NCI-H128 (cell line): ENCODE measurements around the gene STX7.

ENCODE experiments used
- DNase-seq: peaks from one replicate; lab custom pipeline; 2025; ENCODE audit not compliant: unreplicated experiment; lab: John Stamatoyannopoulos, UW

The STX7 gene

DNA sequence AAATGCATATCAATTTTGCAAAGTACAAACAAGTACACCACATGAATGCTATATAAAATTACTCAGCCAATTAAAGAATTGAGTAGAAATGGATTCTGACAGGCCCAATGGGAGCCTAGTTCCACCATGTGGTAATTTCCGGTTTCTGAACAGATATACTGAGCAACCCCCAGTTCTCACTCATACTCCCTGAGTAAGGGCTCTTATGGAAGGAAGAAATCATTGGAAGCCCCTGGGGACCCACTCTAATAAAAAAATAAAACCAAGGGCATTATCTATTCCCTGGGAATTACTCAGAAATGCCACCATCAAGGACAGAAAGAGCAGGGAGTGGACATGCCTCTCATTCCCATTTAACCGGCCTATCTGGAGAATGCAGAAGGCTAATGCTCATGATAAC is 34.6 kb downstream of the STX7 start:
- DNase-seq, result no peak

DNA sequence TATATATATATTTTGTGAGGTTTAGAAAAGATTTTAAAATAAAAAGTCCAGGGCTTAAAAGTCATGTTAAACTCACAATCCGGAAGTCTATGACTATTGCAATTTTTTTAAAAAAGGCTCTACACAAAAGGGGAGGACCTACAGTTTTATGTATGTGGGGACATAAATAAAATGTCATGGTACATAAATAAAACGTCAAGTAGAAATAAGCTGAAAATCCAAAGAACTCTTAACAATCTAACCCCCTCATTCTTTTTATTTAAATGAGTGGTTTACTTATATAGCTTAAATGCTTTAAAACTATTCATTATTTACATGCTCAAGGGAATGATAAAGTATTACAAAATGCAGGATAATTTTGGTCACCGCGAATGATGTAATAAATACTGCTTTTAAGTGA is 36.2 kb downstream of the STX7 start:
- DNase-seq, result no peak

DNA sequence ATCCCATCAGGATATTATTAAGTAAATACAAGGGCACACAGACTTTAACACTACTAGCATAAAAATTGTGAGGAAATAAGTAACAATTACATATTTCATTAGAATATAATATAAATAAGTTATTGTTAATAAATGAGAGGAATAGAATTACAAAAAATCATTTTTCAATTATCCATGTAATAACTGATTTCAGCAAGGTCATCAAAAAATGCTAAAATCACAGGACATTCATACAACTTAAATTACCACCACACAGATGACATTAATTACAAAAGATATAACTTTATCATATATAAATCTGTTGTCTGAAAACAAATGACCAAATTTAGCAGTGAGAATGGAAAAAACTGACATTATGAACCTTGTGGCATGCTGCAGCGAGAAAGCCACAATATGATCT is 37.0 kb downstream of the STX7 start:
- DNase-seq, result no peak

DNA sequence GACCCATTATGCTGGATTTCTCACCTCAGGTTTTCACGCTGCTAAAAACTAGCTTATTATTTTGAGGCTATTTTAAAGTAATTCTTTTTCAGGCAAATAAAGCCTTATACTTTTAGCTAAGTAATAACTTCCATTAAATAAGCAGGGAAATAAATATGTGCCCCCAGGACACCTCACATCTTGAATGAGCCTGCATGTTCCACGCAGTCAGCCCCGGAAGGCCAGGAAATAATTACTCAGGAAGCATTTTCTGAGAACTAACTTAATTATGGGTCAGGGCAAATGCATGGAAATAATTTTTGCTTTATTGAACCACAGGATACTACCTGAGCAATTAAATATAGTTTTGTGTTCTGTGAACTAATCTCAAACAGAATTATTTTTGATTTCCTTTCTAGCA is 41.1 kb downstream of the STX7 start:
- DNase-seq, result no peak

DNA sequence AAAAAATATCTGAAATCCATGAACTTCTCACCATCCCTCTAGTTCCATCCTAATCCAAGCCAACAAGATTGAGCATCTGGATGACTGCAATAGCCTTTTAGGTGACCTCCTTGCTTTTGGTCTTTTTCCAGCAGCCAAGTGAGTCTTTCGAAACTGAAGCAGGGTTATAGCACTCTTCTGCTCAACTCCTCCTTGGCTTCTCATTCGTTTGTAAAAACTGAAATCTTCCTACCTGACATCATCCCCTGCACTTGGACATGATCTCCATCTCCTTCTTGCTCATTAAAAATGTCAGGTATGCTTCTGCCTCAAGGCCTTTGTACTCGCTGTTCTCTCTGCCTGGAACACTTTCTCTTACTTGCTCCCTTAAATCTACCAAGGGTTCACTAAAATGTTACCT is 46.0 kb downstream of the STX7 start:
- no peak for DNase-seq

DNA sequence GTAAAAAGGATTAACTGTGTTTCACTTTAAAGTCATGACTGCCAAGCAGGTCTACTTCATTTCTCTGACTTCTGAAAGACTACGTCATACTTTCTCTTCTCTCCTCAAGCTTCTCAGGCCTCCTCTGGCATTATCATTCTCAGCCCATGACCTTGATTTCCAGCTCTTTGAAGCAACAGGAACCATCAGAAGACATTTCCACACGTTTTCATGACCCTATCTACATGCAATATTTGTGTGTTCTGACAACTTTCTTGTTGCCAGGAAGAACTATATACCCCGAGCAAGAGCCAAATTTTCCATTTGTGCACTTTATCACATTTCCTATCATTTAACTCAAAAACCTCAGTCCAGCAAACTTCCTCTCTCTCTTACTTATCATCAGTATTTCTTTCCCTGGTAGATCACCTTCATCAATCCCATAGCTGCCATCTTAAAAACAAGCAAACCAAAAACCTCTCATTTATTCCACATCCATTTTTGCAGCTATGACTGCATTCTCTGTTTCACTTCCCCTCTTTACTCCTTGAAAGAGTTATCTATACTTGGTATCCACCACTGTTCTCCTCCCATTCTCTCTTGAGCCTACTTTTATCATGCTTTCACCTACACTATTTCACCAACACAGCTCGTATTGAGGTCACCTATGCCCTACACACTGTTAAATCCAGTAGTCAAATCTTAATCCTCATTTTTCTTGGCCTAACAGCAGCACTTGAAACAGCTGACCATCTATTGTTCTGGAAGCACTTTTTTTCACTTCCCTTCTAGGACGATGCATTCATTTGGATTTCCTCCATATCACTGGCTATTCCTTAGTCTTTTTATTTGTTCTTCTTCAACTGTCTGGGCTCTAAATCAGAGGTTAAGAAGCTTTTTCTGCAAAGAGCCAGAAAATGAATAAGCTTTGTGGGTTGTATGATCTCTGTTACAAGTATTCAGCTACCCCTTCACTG is 47.1 kb downstream of the STX7 start:
- no peak for DNase-seq

DNA sequence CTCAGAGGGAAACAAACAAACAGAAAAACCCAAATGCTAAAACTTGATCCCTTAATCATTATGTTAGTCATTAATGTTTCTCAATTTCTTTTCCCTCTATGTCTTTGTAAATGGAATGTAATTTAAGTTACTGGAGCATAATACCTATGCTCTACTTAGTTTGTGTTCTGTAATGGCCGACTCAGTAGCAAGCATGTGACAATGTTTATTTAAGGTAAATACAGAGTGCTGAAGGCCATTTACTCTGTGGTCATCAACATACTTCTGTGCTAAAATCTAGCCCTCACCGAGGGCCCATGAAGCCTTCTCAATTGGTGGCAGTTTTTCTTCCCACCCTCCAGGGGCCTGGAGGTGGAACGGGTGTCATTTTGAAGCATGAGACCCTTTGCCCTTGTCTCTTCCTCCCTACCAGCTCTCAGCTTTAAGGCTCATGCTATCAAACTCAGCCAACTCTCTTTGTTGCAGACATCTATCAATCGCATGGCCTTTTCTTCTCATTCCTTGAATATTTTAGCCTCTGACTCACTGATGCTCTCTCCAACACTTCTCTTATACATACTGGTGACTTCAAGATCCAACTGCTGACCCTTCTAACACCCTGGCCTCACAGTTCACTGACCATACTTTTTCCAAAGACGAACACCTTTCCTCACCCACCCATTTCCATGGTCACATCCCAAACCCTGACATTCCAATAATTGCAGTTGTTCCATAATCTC is 48.2 kb downstream of the STX7 start:
- DNase-seq, result no peak

DNA sequence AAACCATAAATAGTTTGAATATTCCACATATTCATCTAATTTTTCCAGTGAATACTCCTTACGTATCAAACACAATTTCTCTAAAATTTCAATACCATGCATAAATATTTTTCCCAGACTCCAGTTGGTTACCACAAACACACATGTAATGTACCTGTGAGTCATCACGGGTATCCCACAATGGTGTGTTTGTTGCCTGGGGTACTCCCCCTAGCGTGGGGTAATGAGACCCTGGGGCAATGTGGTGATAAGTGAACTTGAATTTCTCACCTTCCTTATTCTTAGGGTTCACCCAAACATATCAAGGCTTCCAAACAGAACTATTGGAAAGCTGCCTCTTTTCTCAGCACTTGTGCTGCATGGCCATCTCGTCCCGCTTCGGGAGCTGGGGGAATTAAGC is 51.0 kb downstream of the STX7 start:
- DNase-seq, result no peak

DNA sequence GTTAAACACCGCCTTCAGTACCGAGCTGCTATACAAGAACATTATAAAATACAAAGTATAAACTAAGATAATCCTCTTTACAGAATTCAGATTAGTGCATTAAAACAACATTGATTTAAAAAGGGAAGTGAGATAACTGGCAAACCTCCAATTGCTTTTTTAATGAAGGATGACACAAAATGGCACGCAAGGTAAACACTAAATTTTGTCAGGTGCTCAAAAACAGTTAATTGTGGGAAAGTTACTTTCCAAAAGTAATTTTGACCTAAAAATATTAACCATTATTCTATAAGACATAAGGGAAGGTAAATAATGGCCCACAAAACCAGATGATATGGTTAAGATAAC is 53.3 kb downstream of the STX7 start:
- no peak for DNase-seq

DNA sequence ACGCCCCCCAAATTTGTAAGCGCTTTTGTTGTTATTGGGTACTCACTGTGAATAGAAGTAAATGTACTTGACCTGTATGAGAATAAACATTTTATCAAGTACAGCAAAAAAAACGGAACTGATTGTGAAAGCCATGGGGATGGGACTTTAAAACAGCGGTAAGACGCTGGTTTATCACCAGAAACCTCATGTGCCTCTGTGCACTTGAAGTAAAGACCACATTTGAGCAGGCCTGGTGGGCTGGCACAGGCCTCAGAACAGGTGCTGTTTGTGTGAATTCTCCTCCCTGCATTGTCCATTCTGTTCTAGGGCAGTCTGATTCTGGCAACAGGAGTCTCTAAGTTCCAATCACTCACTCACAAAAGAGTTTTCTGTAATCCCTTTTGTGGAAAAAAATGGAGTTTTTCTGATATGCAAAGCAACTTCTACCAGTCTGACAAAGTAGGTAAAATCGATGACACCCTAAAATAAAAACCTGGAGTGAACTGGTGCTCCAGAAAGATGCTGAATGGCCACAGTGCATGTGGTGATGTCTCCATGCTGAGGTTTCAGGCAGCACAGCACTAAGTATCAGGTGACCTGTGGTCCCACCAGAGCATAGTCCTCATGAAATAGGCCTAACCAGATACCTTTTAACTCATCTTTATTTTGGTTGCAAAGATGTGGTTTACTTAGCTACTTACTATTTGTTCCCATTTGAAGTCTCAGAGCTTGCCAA is 53.9 kb downstream of the STX7 start:
- no peak for DNase-seq

DNA sequence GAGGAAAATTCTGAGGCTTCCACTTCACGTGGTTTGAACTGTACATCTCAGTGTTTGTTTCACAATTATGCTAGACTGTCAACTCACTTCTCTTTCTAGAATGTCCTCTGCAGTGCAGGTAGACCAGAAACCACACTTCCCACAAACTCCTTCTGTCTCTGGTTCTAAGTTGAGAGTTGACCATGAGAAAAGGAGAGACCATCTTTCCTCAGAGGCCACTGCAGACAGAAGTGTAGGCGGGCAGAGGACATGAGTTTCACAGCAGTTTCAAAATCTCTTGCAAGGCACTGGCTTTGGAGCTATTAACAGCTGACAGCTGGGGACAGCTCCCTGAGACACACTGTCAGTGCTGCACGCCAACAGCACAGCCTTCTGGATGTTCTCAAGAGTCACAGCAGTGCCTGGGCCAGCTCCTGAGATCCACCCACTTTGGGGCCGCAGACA is 56.2 kb downstream of the STX7 start:
- no peak for DNase-seq

DNA sequence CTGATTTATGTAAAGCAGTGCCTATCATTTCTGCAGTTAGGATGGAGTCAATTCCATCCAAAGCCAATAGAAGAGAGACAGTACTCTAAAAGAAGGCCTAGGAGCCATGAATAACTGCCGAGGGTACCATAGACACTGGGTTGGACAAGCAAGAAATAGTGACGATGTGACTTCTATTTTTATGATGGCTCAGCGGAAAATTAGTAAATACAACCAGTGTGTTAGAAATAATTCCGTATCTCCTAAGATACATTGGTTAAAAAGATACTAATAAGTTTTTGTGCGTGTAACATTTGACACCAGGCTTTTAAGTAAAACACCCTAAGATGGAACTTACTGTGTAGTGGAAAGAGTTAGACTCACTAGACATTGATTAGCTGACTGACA is 66.1 kb downstream of the STX7 start:
- no peak for DNase-seq

DNA sequence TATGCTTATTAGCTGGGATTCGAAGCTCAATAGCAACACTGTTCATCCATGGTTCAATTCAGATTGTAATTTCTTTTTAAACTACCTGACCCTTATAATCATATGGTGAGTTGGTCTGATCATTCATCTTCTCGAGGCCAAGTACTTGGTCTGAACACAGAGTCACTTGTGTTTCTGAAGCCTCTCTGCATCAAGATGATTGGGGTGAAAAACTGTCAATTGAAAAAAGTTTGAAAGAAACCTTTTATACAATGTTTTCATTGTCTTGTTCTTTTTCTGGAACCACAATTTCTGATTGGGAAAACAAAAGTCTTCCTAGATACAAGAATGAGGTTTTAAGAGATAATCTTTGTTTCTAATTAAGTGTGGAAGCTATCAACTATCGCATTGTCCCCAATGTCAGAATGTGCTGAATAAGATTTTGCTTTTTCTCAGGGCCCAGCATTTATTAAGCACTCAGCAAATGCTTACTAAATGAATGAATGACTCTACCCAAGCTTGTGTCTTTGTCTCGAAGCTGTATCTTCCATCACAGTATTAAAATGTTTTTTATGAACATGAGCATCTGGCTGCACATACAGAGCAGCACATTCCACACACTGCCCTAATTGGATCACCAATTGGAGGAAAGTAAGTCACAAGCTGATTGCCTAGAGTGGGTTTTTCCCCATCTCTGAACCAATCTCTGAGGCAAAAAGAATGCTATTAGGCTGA is 66.6 kb downstream of the STX7 start:
- no peak for DNase-seq

DNA sequence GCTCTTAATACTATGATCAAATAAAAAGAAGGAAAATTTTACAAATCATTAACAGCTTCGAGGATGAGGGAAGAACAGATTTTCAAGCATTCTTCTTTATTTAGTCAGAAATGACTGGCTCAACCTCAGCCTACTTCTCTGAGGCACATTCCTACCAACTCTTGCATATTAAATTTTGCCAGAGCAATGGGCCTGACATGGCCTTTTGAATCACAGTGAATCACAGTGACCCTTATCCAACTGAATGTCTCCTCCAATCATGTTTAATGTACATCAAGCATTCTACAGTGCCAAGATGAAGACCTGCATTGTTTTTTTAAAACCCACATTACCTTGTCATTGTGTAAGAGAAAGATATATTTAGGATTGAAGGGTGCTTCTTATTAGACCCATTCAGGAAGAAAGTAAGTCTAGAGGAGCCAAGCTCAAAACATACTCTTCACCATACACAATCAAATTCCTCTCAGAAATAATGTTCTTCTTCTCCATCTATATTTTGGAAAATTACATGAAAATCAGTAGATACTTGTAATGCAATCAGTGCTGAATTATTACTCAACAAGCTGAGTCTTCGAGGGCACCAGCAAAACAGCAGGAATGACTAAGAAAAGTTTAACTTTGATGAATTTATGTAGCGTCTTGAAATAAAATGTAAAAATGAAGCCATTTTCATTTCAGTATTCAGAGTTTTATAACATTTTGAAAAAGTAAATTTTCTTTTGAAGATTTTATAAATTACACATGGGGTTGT is 67.5 kb downstream of the STX7 start:
- DNase-seq, result no peak

DNA sequence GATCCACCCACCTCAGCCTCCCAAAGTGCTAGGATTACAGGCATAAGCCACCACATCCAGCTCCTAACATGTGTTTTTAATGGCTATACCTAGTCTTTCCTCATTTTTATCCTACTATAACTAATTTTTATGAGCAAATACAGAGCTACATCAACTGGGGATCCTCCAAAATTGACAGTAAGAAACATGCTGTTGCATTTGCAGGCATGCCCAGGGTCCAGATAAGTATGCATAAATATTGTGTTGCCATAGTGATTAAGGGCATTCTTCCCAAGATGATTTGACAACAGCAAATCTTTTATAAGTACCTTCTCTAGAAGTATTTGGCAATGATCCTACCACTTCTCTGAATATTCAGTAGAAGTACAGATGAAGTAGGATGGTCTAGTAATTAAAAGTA is 69.7 kb downstream of the STX7 start:
- DNase-seq, result no peak

DNA sequence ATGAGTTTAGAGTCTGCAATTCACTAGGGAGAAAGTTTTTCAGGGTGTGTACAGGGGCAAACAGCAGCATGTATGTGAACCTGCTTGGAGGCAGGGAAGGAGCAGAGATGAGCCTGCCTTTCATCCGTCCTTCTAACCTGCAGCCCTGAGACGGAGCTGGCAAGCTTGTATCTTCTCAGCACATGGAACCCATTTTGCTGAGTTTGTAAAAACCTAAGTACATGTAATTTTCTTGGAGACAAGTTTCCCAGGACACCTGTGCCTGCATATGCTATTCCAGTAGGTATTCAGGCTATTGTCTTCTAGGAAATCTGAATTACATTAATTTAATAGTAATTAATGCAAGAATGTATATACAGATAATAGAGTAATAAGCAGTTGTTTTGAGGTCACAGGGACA is 82.8 kb downstream of the STX7 start:
- DNase-seq, result no peak

DNA sequence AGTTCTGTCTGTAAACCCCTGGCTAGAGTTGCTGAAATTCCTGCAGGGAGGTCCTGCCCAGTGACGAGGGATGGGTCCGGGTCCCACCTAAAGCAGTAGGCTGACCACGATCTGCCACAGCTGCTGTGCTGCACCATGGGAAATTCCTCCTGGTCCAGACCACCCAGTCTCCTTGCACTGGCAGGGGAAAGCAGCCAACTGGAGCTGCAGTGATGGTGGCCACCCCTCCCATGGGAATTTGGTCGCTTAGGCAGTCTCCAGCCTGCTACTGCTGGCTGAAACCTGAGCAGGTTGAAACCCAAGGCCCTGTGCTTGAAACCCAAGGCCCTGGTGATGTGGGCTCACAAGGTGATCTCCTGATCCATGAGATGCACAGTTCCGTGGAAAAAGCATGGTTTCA is 87.7 kb downstream of the STX7 start:
- no peak for DNase-seq

DNA sequence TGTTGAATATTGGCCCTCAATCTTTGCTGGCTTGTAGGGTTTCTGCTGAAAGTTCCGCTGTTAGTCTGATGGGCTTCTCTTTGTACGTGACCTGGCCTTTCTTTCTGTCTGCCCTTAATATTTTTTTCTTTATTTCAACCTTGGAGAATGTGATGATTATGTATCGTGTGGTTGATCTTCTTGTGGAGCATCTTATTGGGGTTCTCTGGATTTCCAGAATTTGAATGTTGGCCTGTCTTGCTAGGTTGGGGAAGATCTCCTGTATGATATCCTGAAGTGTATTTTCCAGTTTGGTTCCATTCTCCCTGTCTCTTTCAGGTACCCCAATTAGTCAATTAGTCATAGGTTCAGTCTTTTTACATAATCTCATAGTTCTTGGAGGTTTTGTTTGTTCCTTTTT is 89.1 kb downstream of the STX7 start:
- no peak for DNase-seq

DNA sequence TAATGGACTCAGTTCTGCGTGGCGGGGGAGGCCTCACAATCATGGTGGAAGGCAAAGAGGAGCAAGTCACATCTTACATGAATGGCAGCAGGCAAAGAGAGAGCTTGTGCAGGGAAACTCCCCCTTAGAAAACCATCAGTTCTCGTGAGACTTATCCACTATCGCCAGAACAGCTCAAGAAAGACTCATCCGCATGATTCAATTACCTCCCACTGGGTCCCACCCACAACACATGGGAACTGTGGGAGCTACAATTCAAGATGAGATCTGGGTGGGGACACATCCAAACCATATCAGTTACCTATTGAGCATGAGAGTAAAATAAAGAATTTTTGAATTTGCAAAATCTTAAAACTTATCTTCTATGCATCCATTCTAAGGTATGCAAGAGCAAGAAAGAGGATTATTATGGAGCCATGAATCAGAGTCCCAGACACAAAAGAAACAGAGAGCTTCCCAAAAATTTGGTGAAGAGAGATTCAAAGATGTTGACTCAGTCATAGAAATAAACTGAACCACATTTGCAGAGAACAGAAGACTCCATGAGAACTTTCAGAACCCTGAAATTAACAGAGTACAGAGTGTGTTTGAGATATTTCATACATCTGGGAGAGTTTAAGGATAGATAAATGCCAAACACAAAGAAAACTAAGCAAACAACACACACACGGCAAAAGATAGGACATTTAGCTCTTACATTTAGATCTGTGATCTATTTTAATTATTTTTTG is 94.5 kb downstream of the STX7 start:
- no peak for DNase-seq

DNA sequence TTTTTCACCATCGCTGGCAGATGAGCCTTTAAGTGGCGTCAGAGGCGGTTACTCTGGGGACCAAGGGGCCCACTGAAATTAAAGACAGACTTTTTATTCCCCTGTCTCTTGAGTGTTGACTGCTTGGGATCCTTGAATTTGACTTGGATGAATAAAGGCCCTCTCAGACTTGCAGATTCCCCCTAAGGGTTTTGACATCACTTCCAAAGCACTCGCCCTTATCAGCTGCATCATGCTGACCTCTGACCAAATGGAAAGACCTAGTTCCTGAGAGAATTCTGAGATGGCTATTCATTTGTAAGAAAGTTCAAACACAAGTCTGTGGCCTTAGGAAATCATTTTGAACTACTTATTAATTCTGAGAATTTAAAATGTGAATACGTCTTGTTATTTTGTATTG is 98.2 kb downstream of the STX7 start:
- DNase-seq, result no peak
